K562 (cell line): ENCODE results near the gene TANC1. TPM values are rescaled to one million over a fixed set of nuclear protein-coding genes. Genes with fewer than 3 reads are reported as not detected.

Experiments used
- ATAC-seq: fragments of 200-7000 bp; cut with Tn5 transposase; 3 replicates; pipeline ENCODE4 v1.9.1; 2020; ENCODE audit warnings: moderate library complexity
- BruUV-seq: library from RNA; stranded (reverse); fragments of 400-500 nt; replicated peaks from 2 replicates; lab custom pipeline; 2021; lab: Mats Ljungman, UMichigan
- CTCF ChIA-PET: fragments of 300-600 bp; formaldehyde crosslinking; extraction: SDS; loops from one replicate; lab custom pipeline; 2021; ENCODE audit warnings: low intra/inter-chr PET ratio; lab: Yijun Ruan, JAX
- POLR2A ChIA-PET: fragments of 300-600, 350-650 bp; sonication (Branson Sonifier 250); formaldehyde crosslinking; extraction: SDS; loops from one replicate; lab custom pipeline; 2021; ENCODE audit warnings: antibody characterized with exemption, inconsistent platforms; lab: Yijun Ruan, JAX
- DNase-seq, 4 experiments: peaks; one replicate each; pipeline versions ENCODE4 v3.0.0 to v3.0.0-alpha.2; 2011 to 2018; ENCODE audit warnings: low spot score in 3 of 4, mixed read lengths in 3 of 4; ENCODE audit errors: extremely low read depth in 1 of 4
- FAIRE-seq: peaks from 2 replicates; lab custom pipeline; 2011; peaks lifted over from hg19 to GRCh38; lab: Jason Lieb, UNC
- H2AFZ ChIP-seq: 2 replicates; pipeline ENCODE4 v1.6.0; 2011; ENCODE audit warnings: low read depth, low read length, control low read depth, inconsistent platforms
- H3K27ac ChIP-seq: fragments of 200-600 bp; 3 replicates; pipeline ENCODE4 v1.8.0; 2011; ENCODE audit warnings: low read depth, mild to moderate bottlenecking, control low read depth, inconsistent platforms, low read length, moderate library complexity, mixed read lengths; ENCODE audit errors: extremely low read depth
- H3K27me3 ChIP-seq, 2 experiments: fragments of 300-600 bp in 1 of 2; 2 replicates in 1 of 2; 3 replicates in 1 of 2; pipeline versions ENCODE4 v1.6.0 to v1.8.0; 2011; ENCODE audit warnings: inconsistent platforms in 2 of 2, low read length in 2 of 2, mild to moderate bottlenecking in 1 of 2, mixed read lengths in 1 of 2, moderate library complexity in 1 of 2; ENCODE audit not compliant: control insufficient read depth in 2 of 2, insufficient read depth in 2 of 2
- H3K36me3 ChIP-seq: fragments of 300-600 bp; 3 replicates; pipeline ENCODE4 v1.8.0; 2011; ENCODE audit warnings: mild to moderate bottlenecking, low read length, inconsistent platforms; ENCODE audit not compliant: control insufficient read depth, insufficient read depth
- H3K4me1 ChIP-seq, 2 experiments: fragments of 200-600 bp in 1 of 2; replicated peaks in 1 of 2; 2 replicates in 1 of 2; 3 replicates in 1 of 2; pipeline versions ENCODE4 v1.5.1 to v1.8.0; 2011; ENCODE audit warnings: inconsistent platforms in 2 of 2, low read length in 2 of 2, mild to moderate bottlenecking in 1 of 2, mixed read lengths in 1 of 2, moderate library complexity in 1 of 2; ENCODE audit not compliant: control insufficient read depth in 2 of 2, insufficient read depth in 2 of 2
- H3K4me2 ChIP-seq: 2 replicates; pipeline ENCODE4 v1.6.1; 2011; ENCODE audit warnings: low read length, control low read depth, inconsistent platforms, mixed read lengths; ENCODE audit not compliant: insufficient read depth
- H3K4me3 ChIP-seq: fragments of 200-600 bp; sonication (generic), shearing (Covaris generic); 2 replicates; pipeline ENCODE4 v1.5.1; 2016; ENCODE audit warnings: control low read depth, inconsistent platforms
- H3K79me2 ChIP-seq: fragments of 200-600 bp; 3 replicates; pipeline ENCODE4 v1.8.0; 2011; ENCODE audit warnings: low read length, inconsistent platforms; ENCODE audit not compliant: control insufficient read depth, insufficient read depth
- H3K9ac ChIP-seq, 2 experiments: 2 replicates each; pipeline versions ENCODE4 v1.6.0 to v1.6.1; 2011; ENCODE audit warnings: low read depth in 2 of 2, low read length in 2 of 2, control low read depth in 1 of 2, inconsistent platforms in 1 of 2, mild to moderate bottlenecking in 1 of 2, mixed read lengths in 1 of 2; ENCODE audit not compliant: insufficient read depth in 1 of 2
- H3K9me1 ChIP-seq: one replicate; pipeline ENCODE4 v1.6.0; 2011; ENCODE audit warnings: inconsistent platforms, mild to moderate bottlenecking, low read length, moderate library complexity; ENCODE audit not compliant: control insufficient read depth, insufficient read depth
- H3K9me3 ChIP-seq: replicated peaks from 2 replicates; pipeline ENCODE4 v1.5.1; 2011; ENCODE audit warnings: low read depth, low read length, inconsistent platforms; ENCODE audit not compliant: control insufficient read depth, insufficient read depth
- H4K20me1 ChIP-seq: replicated peaks from 2 replicates; pipeline ENCODE4 v1.6.1; 2011; ENCODE audit warnings: low read length, inconsistent platforms, mixed read lengths; ENCODE audit not compliant: control insufficient read depth, insufficient read depth
- CBX5 ChIP-seq: IDR thresholded peaks from 2 replicates; pipeline ENCODE4 v1.6.1; 2014; ENCODE audit warnings: low read depth, borderline replicate concordance
- ELF2 ChIP-seq: fragments of 250-450 bp; sonication (Bioruptor Pico); IDR thresholded peaks from 2 replicates; pipeline ENCODE4 v1.5.0; 2021; ENCODE audit warnings: mild to moderate bottlenecking
- GABPB2 ChIP-seq: fragments of 250-450 bp; sonication (Bioruptor Pico); conservative IDR thresholded peaks from 2 replicates; pipeline ENCODE4 v1.5.1; 2021; ENCODE audit warnings: mild to moderate bottlenecking
- GTF2F1 ChIP-seq: IDR thresholded peaks from 2 replicates; pipeline ENCODE4 v1.6.1; 2011; ENCODE audit warnings: low read depth, low read length, improper control_type of control experiment
- KLF6 ChIP-seq: fragments of 250-450 bp; sonication (Bioruptor Pico); IDR thresholded peaks from 2 replicates; pipeline ENCODE4 v1.4.0; 2020; ENCODE audit warnings: mild to moderate bottlenecking, moderate library complexity, borderline replicate concordance
- MTF1 ChIP-seq: fragments of 250-450 bp; sonication (Bioruptor Pico); IDR thresholded peaks from 2 replicates; pipeline ENCODE4 v1.9.0; 2021; ENCODE audit warnings: moderate library complexity, mild to moderate bottlenecking, inconsistent platforms, borderline replicate concordance
- ZNF408 ChIP-seq: fragments of 250-450 bp; sonication (Bioruptor Pico); IDR thresholded peaks from 2 replicates; pipeline ENCODE4 v1.4.0; 2020; ENCODE audit warnings: low read depth, mild to moderate bottlenecking, moderate library complexity
- WGBS: fragments of 100-300 bp; shearing (Covaris generic); methylation state at CpG from one replicate; pipeline ENCODE4 v1.1.6; 2016; ENCODE audit warnings: low coverage, mixed read lengths; ENCODE audit not compliant: insufficient coverage; ENCODE audit errors: missing lambda C conversion rate; 5-methylcytosine and 5-hydroxymethylcytosine counted together
- in situ Hi-C: fragments of 300-500 bp; cut with MboI; formaldehyde crosslinking; loops from 4 replicates; pipeline ENCODE4 v1.15.0; 2018; ENCODE audit warnings: inconsistent platforms, mixed read lengths
- intact Hi-C: fragments of 100-400 bp; cut with micrococcal nuclease; formaldehyde crosslinking; loops from 2 replicates; pipeline ENCODE4 v1.14.2; 2022
- polyA plus RNA-seq, 8 experiments: library from polyadenylated mRNA; depleted of rRNA in 4 of 8; stranded (reverse) in 5 of 8; unstranded in 3 of 8; fragments of >200 nt; fragmentation: Nextera tagmentation in 2 of 8; fragmentation: Illumina TruSeq in 1 of 8; extraction: Ambion mirVana in 2 of 8; extraction: Trizol in 1 of 8; gene quantifications; 2 replicates each; pipeline versions ENCODE4 v1.2.1 to v1.2.3, GENCODE V29; 2011 to 2014; ENCODE audit warnings: inconsistent platforms in 1 of 8, missing spikeins in 1 of 8
- total RNA-seq, 7 experiments: library from RNA; depleted of rRNA in 6 of 7; stranded (reverse); fragments of >200 nt in 6 of 7; fragmentation: Illumina TruSeq in 2 of 7; extraction: Trizol in 2 of 7; gene quantifications; 2 replicates each; pipeline versions ENCODE4 v1.2.1 to v1.2.3, GENCODE V29; 2011 to 2021; ENCODE audit warnings: low replicate concordance in 1 of 7
- TF ChIP-seq, protein P1 (sequence below): fragments of 250-450 bp; sonication (Bioruptor Pico); IDR thresholded peaks from 2 replicates; pipeline ENCODE4 v1.8.0; 2022; ENCODE audit warnings: inconsistent platforms, mild to moderate bottlenecking, moderate library complexity, borderline replicate concordance

The TANC1 gene
- total and polyA plus RNA-seq, 9 of the 15 experiments (the other 6 are each of a cell fraction or from before 2014, with no cell fraction given): under 0.01 to 0.20 (median 0.07) TPM; not detected in 1

DNA sequence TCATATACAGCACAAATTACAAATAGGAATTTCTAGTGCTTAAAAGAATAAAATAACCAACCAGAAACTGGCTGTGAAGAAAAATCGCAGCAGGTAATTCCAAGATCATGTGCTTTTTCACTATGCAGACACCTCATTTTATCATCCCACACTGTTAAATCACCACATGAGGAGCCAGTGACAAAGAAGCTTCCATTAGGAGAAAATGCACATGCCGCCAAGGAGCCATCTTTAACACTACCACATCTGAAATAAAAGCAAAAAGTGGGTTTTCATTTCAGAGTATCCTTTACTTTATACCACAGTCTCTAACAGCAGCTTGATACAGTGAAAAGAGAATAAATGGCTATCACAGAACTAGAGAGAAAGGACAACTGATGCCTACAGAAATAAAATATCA is 311.3 kb downstream of the TANC1 start:
- Histone ChIP-seq H3K4me1 (no peaks in the 10 kb centered on the region; a peak in 1 of 5 replicates), H3K36me3 (peaks cover 33% of the 10 kb centered on the region; the same call in 2 of the 3 replicates), H3K4me2 (no peak overlapping the region), H3K79me2 (peaks cover 19% of the 10 kb centered on the region), H3K27ac (no peak overlapping the region), H3K27me3 (no peaks in the 10 kb centered on the region), H3K9me1 (no peaks in the 10 kb centered on the region), H3K9me3 (no peaks in the 10 kb centered on the region), H3K9ac (no peak overlapping the region), H3K4me3 (no peak overlapping the region), H4K20me1 (no peaks in the 10 kb centered on the region), H2AFZ (no peak overlapping the region)
- FAIRE-seq (no peak), DNase-seq (no peak), ATAC-seq (no peak)
- no peak for TF ChIP-seq ELF2 (CRISPR knock-in tag)
- intact Hi-C loops: no loop called here
- ChIA-PET POLR2A (interaction anchor here (0.7 to 1.7 kb wide), 3 partner anchors 10 to 214 kb away, joined by 3 to 5 read pairs (median 3); no protein-coding TSS in a partner anchor), CTCF (no interaction called here)
- 93% methylated on average over 2 of the region's 2 CpGs for WGBS
- no TSS peak for BruUV-seq
- in situ Hi-C loops: no loop called here

DNA sequence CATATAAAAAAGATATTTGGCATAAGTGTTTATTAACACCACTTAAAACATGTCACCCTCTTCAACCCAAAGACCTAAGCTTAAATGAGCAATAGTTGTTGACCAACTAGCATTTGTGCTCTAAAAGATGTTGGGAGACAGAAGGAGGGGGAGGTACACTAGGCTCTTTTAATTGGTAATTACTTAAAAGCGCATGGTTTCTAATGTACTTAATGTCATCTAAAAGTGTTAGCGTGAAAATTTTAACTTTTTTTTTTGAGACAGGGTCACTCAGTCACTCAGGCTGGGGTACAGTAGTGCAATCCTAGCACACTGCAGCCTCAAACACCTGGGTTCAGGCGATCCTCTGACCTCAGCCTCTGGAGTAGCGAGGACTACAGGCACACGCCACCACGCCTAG is 312.6 kb downstream of the TANC1 start:
- H4K20me1 ChIP-seq: no peaks in the 10 kb centered on the region
- POLR2A ChIA-PET: interaction anchor here (1.0 kb wide), 1 partner anchor 9 kb away, joined by 5 read pairs; no protein-coding TSS in a partner anchor
- no peak overlapping the region for H3K4me2 ChIP-seq
- no peaks in the 10 kb centered on the region for H3K27me3 ChIP-seq
- TF ChIP-seq ZNF408 (CRISPR knock-in tag) (0 out of 2 replicates have a peak, but pooled peaks have one; percentile 36), KLF6 (no peak), GTF2F1 (no peak), GABPB2 (CRISPR knock-in tag) (no peak), MTF1 (CRISPR knock-in tag) (0 out of 2 replicates have a peak, but pooled peaks have one; percentile 50), CBX5 (no peak)
- TF ChIP-seq, protein P1, sequence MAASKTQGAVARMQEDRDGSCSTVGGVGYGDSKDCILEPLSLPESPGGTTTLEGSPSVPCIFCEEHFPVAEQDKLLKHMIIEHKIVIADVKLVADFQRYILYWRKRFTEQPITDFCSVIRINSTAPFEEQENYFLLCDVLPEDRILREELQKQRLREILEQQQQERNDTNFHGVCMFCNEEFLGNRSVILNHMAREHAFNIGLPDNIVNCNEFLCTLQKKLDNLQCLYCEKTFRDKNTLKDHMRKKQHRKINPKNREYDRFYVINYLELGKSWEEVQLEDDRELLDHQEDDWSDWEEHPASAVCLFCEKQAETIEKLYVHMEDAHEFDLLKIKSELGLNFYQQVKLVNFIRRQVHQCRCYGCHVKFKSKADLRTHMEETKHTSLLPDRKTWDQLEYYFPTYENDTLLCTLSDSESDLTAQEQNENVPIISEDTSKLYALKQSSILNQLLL (CRISPR knock-in tag): peak; percentile 90; the same call in 1 of the 2 replicates
- no peak overlapping the region for H3K9ac ChIP-seq
- peaks cover 30% of the 10 kb centered on the region; the same call in 2 of the 3 replicates for H3K36me3 ChIP-seq
- no peak overlapping the region for H3K4me3 ChIP-seq
- no peaks in the 10 kb centered on the region for H3K9me3 ChIP-seq
- 97% methylated on average over 6 of the region's 6 CpGs for WGBS
- no peaks in the 10 kb centered on the region for H3K9me1 ChIP-seq
- no peak overlapping the region for H2AFZ ChIP-seq
- ATAC-seq (no peak), FAIRE-seq (no peak), DNase-seq (no peak)
- peaks cover 32% of the 10 kb centered on the region for H3K79me2 ChIP-seq
- in situ Hi-C loops (no loop called here), intact Hi-C loops (no loop called here)
- peaks cover 4 to 8% of the 10 kb centered on the region in 2 experiments; a peak in 4 of 5 replicates for H3K4me1 ChIP-seq
- CTCF ChIA-PET: interaction anchor here (0.6 kb wide), 1 partner anchor 1937 kb away, joined by 3 read pairs; no protein-coding TSS in a partner anchor
- no peak overlapping the region for H3K27ac ChIP-seq
- BruUV-seq: no TSS peak
